ENCODE measurements around the gene FBXL17.

- TF ChIP-seq CTCF (conservative IDR thresholded peaks at IDR 0.05; ENCODE audit: low read length) (no peak), EZH2phosphoT487 (IDR thresholded peaks at IDR 0.05; ENCODE audit: borderline replicate concordance) (no peak)
These were observed 456.7 kb downstream of the FBXL17 start for GRCh38 chr5:107925200-107925599.
